ENCODE results near the gene MUC2.

DNA sequence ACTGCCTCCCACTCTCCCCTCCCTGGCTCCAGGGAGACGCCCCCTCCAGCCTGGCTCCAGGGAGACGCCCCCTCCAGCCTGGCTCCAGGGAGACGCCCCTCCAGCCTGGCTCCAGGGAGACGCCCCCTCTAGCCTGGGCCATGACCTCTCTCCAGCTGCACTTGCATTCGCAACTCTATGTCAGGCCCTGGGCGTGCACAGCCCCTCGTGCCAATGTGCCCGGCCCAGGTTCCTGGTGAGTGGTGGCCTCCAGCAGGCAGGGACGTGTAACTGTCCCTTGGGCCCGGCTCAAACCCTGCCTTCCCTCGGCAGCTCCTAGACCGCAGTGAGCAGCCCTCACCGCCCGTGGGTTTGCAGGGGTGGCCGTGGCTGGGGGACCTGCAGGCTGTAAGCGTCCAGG, 45.0 kb upstream of the MUC2 start:
- TF ChIP-seq, protein P1, sequence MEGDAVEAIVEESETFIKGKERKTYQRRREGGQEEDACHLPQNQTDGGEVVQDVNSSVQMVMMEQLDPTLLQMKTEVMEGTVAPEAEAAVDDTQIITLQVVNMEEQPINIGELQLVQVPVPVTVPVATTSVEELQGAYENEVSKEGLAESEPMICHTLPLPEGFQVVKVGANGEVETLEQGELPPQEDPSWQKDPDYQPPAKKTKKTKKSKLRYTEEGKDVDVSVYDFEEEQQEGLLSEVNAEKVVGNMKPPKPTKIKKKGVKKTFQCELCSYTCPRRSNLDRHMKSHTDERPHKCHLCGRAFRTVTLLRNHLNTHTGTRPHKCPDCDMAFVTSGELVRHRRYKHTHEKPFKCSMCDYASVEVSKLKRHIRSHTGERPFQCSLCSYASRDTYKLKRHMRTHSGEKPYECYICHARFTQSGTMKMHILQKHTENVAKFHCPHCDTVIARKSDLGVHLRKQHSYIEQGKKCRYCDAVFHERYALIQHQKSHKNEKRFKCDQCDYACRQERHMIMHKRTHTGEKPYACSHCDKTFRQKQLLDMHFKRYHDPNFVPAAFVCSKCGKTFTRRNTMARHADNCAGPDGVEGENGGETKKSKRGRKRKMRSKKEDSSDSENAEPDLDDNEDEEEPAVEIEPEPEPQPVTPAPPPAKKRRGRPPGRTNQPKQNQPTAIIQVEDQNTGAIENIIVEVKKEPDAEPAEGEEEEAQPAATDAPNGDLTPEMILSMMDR (conservative IDR thresholded peaks at IDR 0.05; ENCODE audit: low read depth, low read length) = no peak
- TF ChIP-seq BHLHE40 (IDR thresholded peaks at IDR 0.05; ENCODE audit: low read depth, low read length) (no peak), POLR2A (IDR thresholded peaks at IDR 0.05; ENCODE audit: low read depth, low read length) (no peak)

Data from IMR-90 (cell line).